ENCODE data around the gene ZFAND4.

DNA sequence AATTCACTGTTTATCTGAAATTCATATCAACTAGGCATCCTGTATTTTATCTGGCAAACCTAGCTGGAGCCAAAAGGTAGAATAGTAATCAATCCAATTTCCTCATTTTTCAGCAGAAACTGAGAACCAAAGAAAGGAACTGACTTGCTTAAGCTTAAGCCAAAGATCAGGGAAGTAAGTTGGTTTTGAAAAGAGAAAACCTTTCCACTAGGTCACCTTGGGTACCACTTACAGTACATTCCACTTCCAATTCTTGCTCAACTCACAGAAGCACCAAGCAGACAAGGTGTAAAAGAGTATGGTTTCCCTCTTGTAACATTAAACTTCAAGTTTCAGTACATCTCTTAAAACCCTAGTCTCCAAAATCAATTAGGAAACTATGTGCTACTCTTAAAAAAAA is 79.6 kb downstream of the ZFAND4 start:
- TF ChIP-seq, protein P1, sequence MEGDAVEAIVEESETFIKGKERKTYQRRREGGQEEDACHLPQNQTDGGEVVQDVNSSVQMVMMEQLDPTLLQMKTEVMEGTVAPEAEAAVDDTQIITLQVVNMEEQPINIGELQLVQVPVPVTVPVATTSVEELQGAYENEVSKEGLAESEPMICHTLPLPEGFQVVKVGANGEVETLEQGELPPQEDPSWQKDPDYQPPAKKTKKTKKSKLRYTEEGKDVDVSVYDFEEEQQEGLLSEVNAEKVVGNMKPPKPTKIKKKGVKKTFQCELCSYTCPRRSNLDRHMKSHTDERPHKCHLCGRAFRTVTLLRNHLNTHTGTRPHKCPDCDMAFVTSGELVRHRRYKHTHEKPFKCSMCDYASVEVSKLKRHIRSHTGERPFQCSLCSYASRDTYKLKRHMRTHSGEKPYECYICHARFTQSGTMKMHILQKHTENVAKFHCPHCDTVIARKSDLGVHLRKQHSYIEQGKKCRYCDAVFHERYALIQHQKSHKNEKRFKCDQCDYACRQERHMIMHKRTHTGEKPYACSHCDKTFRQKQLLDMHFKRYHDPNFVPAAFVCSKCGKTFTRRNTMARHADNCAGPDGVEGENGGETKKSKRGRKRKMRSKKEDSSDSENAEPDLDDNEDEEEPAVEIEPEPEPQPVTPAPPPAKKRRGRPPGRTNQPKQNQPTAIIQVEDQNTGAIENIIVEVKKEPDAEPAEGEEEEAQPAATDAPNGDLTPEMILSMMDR (IDR thresholded peaks at IDR 0.05), result no peak
- TF ChIP-seq POLR2A (IDR thresholded peaks at IDR 0.05) (no peak), EP300 (IDR thresholded peaks at IDR 0.05) (no peak)

Measured in ovary (tissue), 3 donors.